ENCODE data around the gene TMEM132D. TPM values are rescaled to one million over a fixed set of nuclear protein-coding genes. Genes with fewer than 3 reads are reported as not detected.

The TMEM132D gene
- total RNA-seq, 1 experiment from 2014 or later: 1.4 TPM

DNA sequence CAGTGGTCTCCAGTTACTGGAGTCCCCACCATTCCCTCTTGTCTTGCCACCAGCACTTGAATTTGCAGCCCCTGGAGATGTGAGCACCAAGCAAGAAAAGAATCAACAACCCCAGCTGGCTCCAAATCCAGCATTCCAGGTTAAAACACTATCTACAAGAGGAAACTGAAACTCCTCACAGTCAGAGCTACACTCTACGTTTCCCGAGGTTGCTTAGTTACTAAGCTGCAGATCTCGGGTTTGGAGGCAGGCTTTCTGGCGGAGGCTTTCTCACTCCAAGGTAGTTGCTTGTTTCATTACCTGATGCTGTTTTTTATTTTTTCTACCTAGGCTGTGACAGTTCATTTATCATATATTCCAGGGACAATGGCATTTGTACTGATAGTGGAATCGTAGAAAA lies 802.4 kb downstream of the TMEM132D start (continued):
- TF ChIP-seq, protein P1, sequence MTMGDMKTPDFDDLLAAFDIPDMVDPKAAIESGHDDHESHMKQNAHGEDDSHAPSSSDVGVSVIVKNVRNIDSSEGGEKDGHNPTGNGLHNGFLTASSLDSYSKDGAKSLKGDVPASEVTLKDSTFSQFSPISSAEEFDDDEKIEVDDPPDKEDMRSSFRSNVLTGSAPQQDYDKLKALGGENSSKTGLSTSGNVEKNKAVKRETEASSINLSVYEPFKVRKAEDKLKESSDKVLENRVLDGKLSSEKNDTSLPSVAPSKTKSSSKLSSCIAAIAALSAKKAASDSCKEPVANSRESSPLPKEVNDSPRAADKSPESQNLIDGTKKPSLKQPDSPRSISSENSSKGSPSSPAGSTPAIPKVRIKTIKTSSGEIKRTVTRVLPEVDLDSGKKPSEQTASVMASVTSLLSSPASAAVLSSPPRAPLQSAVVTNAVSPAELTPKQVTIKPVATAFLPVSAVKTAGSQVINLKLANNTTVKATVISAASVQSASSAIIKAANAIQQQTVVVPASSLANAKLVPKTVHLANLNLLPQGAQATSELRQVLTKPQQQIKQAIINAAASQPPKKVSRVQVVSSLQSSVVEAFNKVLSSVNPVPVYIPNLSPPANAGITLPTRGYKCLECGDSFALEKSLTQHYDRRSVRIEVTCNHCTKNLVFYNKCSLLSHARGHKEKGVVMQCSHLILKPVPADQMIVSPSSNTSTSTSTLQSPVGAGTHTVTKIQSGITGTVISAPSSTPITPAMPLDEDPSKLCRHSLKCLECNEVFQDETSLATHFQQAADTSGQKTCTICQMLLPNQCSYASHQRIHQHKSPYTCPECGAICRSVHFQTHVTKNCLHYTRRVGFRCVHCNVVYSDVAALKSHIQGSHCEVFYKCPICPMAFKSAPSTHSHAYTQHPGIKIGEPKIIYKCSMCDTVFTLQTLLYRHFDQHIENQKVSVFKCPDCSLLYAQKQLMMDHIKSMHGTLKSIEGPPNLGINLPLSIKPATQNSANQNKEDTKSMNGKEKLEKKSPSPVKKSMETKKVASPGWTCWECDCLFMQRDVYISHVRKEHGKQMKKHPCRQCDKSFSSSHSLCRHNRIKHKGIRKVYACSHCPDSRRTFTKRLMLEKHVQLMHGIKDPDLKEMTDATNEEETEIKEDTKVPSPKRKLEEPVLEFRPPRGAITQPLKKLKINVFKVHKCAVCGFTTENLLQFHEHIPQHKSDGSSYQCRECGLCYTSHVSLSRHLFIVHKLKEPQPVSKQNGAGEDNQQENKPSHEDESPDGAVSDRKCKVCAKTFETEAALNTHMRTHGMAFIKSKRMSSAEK (CRISPR knock-in tag; IDR thresholded peaks at IDR 0.05; ENCODE audit: borderline replicate concordance): no peak
- TF ChIP-seq, protein P2, sequence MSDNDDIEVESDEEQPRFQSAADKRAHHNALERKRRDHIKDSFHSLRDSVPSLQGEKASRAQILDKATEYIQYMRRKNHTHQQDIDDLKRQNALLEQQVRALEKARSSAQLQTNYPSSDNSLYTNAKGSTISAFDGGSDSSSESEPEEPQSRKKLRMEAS (CRISPR knock-in tag; IDR thresholded peaks at IDR 0.05): no peak
- TF ChIP-seq SOX15 (CRISPR knock-in tag; IDR thresholded peaks at IDR 0.05): no peak
- TF ChIP-seq, protein P3, sequence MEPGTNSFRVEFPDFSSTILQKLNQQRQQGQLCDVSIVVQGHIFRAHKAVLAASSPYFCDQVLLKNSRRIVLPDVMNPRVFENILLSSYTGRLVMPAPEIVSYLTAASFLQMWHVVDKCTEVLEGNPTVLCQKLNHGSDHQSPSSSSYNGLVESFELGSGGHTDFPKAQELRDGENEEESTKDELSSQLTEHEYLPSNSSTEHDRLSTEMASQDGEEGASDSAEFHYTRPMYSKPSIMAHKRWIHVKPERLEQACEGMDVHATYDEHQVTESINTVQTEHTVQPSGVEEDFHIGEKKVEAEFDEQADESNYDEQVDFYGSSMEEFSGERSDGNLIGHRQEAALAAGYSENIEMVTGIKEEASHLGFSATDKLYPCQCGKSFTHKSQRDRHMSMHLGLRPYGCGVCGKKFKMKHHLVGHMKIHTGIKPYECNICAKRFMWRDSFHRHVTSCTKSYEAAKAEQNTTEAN (CRISPR knock-in tag; IDR thresholded peaks at IDR 0.05): no peak
- TF ChIP-seq SMAD4 (CRISPR knock-in tag; IDR thresholded peaks at IDR 0.05): no peak

DNA sequence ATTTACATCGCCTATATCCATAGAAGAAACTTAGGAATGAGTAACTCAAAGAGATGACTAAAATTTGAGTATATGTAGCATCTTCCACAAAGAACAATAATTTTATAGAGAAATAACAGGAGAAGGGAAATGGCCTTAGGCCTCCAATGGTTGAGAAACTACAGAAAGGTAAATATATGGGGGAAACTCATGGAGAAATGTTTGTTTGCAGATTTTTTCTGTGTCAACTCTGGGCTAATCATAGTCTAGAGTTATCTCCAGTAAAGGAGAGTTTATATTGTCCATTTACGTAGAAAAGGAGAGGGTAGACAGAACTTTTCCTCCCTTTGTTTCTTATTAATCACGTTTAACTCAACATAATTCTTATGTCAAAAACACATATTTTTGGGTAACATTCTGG lies 806.4 kb downstream of the TMEM132D start:
- TF ChIP-seq FOXP1 (CRISPR knock-in tag; IDR thresholded peaks at IDR 0.05; ENCODE audit: borderline replicate concordance) (no peak), MXD4 (CRISPR knock-in tag; IDR thresholded peaks at IDR 0.05; ENCODE audit: borderline replicate concordance) (no peak), OVOL2 (CRISPR knock-in tag; IDR thresholded peaks at IDR 0.05; ENCODE audit: borderline replicate concordance) (no peak), PRRX2 (CRISPR knock-in tag; IDR thresholded peaks at IDR 0.05) (no peak), CREB1 (CRISPR knock-in tag; IDR thresholded peaks at IDR 0.05) (no peak), ZNF423 (CRISPR knock-in tag; IDR thresholded peaks at IDR 0.05) (no peak), JAZF1 (CRISPR knock-in tag; IDR thresholded peaks at IDR 0.05) (no peak)
- TF ChIP-seq, protein P4, sequence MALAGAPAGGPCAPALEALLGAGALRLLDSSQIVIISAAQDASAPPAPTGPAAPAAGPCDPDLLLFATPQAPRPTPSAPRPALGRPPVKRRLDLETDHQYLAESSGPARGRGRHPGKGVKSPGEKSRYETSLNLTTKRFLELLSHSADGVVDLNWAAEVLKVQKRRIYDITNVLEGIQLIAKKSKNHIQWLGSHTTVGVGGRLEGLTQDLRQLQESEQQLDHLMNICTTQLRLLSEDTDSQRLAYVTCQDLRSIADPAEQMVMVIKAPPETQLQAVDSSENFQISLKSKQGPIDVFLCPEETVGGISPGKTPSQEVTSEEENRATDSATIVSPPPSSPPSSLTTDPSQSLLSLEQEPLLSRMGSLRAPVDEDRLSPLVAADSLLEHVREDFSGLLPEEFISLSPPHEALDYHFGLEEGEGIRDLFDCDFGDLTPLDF (CRISPR knock-in tag; IDR thresholded peaks at IDR 0.05): no peak
- TF ChIP-seq, protein P5, sequence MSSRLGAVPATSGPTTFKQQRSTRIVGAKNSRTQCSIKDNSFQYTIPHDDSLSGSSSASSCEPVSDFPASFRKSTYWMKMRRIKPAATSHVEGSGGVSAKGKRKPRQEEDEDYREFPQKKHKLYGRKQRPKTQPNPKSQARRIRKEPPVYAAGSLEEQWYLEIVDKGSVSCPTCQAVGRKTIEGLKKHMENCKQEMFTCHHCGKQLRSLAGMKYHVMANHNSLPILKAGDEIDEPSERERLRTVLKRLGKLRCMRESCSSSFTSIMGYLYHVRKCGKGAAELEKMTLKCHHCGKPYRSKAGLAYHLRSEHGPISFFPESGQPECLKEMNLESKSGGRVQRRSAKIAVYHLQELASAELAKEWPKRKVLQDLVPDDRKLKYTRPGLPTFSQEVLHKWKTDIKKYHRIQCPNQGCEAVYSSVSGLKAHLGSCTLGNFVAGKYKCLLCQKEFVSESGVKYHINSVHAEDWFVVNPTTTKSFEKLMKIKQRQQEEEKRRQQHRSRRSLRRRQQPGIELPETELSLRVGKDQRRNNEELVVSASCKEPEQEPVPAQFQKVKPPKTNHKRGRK (CRISPR knock-in tag; IDR thresholded peaks at IDR 0.05; ENCODE audit: borderline replicate concordance): no peak
- TF ChIP-seq, protein P6, sequence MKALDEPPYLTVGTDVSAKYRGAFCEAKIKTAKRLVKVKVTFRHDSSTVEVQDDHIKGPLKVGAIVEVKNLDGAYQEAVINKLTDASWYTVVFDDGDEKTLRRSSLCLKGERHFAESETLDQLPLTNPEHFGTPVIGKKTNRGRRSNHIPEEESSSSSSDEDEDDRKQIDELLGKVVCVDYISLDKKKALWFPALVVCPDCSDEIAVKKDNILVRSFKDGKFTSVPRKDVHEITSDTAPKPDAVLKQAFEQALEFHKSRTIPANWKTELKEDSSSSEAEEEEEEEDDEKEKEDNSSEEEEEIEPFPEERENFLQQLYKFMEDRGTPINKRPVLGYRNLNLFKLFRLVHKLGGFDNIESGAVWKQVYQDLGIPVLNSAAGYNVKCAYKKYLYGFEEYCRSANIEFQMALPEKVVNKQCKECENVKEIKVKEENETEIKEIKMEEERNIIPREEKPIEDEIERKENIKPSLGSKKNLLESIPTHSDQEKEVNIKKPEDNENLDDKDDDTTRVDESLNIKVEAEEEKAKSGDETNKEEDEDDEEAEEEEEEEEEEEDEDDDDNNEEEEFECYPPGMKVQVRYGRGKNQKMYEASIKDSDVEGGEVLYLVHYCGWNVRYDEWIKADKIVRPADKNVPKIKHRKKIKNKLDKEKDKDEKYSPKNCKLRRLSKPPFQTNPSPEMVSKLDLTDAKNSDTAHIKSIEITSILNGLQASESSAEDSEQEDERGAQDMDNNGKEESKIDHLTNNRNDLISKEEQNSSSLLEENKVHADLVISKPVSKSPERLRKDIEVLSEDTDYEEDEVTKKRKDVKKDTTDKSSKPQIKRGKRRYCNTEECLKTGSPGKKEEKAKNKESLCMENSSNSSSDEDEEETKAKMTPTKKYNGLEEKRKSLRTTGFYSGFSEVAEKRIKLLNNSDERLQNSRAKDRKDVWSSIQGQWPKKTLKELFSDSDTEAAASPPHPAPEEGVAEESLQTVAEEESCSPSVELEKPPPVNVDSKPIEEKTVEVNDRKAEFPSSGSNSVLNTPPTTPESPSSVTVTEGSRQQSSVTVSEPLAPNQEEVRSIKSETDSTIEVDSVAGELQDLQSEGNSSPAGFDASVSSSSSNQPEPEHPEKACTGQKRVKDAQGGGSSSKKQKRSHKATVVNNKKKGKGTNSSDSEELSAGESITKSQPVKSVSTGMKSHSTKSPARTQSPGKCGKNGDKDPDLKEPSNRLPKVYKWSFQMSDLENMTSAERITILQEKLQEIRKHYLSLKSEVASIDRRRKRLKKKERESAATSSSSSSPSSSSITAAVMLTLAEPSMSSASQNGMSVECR (CRISPR knock-in tag; IDR thresholded peaks at IDR 0.05; ENCODE audit: borderline replicate concordance): no peak
- H3K27ac Mint-ChIP-seq: no peak overlapping the region
- ChIA-PET POLR2A (no interaction called here), CTCF (no interaction called here)
- no peak overlapping the region for H3K4me3 Mint-ChIP-seq
- H3K27me3 Mint-ChIP-seq (ENCODE audit: low read depth): peaks cover 10% of the 10 kb centered on the region; the same call in 1 of the 2 replicates
- H3K36me3 Mint-ChIP-seq: peaks cover 59% of the 10 kb centered on the region
- H3K9me3 Mint-ChIP-seq: peaks cover 66% of the 10 kb centered on the region
- ATAC-seq: no peak
- H3K4me1 Mint-ChIP-seq: no peaks in the 10 kb centered on the region
- DNase-seq (ENCODE audit: low spot score): no peak

All from WTC11 (cell line).